H1 (cell line): ENCODE results near the gene ADRA2A. TPM values are rescaled to one million over a fixed set of nuclear protein-coding genes. Genes with fewer than 3 reads are reported as not detected.

Experiments
- CTCF ChIA-PET: fragments of 300-600 bp; sonication (Branson Sonifier 250); formaldehyde crosslinking; loops from one replicate; lab custom pipeline; 2021; ENCODE audit not compliant: partially characterized antibody; lab: Charles Lee
- POLR2A ChIA-PET: fragments of 300-600 bp; sonication (Branson Sonifier 250); formaldehyde crosslinking; loops from one replicate; lab custom pipeline; 2021; ENCODE audit warnings: inconsistent platforms; ENCODE audit not compliant: partially characterized antibody; lab: Charles Lee
- DNase-seq, 2 experiments: peaks; one replicate each; pipeline versions ENCODE4 v3.0.0 to v3.0.0-alpha.2; 2010 to 2022; ENCODE audit warnings: low spot score in 2 of 2, low read depth in 1 of 2, mixed read lengths in 1 of 2
- FAIRE-seq: peaks from 2 replicates; lab custom pipeline; 2011; peaks lifted over from hg19 to GRCh38; lab: Jason Lieb, UNC
- H2AFZ ChIP-seq: 2 replicates; pipeline ENCODE4 v1.8.1; 2012; ENCODE audit warnings: low read length, inconsistent platforms
- H2AK5ac ChIP-seq: 2 replicates; pipeline ENCODE4 v1.6.1; 2013; ENCODE audit warnings: low read depth, low read length
- H2BK120ac ChIP-seq: replicated peaks from 2 replicates; pipeline ENCODE3; 2013; ENCODE audit warnings: low read depth, low read length, inconsistent platforms
- H2BK12ac ChIP-seq: 2 replicates; pipeline ENCODE4 v1.6.1; 2013; ENCODE audit warnings: low read depth, low read length
- H2BK15ac ChIP-seq: 2 replicates; pipeline ENCODE4 v1.6.1; 2013; ENCODE audit warnings: low read length
- H2BK20ac ChIP-seq: 2 replicates; pipeline ENCODE4 v1.6.1; 2013; ENCODE audit warnings: low read length
- H2BK5ac ChIP-seq: 2 replicates; pipeline ENCODE4 v1.6.1; 2013; ENCODE audit warnings: low read depth, low read length
- H3K14ac ChIP-seq: 2 replicates; pipeline ENCODE4 v1.6.1; 2013; ENCODE audit warnings: inconsistent platforms; ENCODE audit not compliant: insufficient read length
- H3K18ac ChIP-seq: 2 replicates; pipeline ENCODE4 v1.6.1; 2013; ENCODE audit warnings: low read length; ENCODE audit errors: extremely low read depth
- H3K23ac ChIP-seq: 2 replicates; pipeline ENCODE4 v1.6.1; 2013; ENCODE audit warnings: inconsistent platforms; ENCODE audit not compliant: insufficient read length
- H3K23me2 ChIP-seq: 2 replicates; pipeline ENCODE4 v1.6.1; 2013; ENCODE audit warnings: low read depth, low read length
- H3K27ac ChIP-seq: 2 replicates; pipeline ENCODE4 v1.6.1; 2011; ENCODE audit warnings: low read depth, low read length, inconsistent platforms
- H3K27me3 ChIP-seq, 4 experiments: replicated peaks in 1 of 4; 1 replicate in 1 of 4; 2 replicates in 3 of 4; pipeline versions ENCODE4 v1.6.1 to v1.8.1; 2011 to 2013; ENCODE audit warnings: low read length in 3 of 4, mild to moderate bottlenecking in 3 of 4, inconsistent platforms in 2 of 4, mixed read lengths in 2 of 4, moderate library complexity in 1 of 4; ENCODE audit not compliant: control insufficient read depth in 3 of 4, insufficient read depth in 3 of 4; ENCODE audit errors: extremely low read depth in 1 of 4
- H3K36me3 ChIP-seq, 4 experiments: 2 replicates each; pipeline versions ENCODE4 v1.6.1 to v1.8.1; 2011 to 2013; ENCODE audit warnings: mild to moderate bottlenecking in 4 of 4, low read length in 3 of 4, moderate library complexity in 2 of 4, control low read depth in 1 of 4, inconsistent platforms in 1 of 4; ENCODE audit not compliant: insufficient read depth in 4 of 4, control insufficient read depth in 2 of 4
- H3K4ac ChIP-seq: replicated peaks from 2 replicates; pipeline ENCODE3; 2013; ENCODE audit warnings: low read length, low read depth, mixed read lengths, inconsistent platforms; ENCODE audit not compliant: insufficient read length
- H3K4me1 ChIP-seq, 4 experiments: replicated peaks in 1 of 4; 1 replicate in 1 of 4; 2 replicates in 3 of 4; pipeline versions ENCODE4 v1.6.1 to v1.8.1; 2011 to 2013; ENCODE audit warnings: low read length in 3 of 4, inconsistent platforms in 2 of 4, mixed read lengths in 1 of 4; ENCODE audit not compliant: insufficient read depth in 4 of 4, control insufficient read depth in 3 of 4
- H3K4me2 ChIP-seq, 2 experiments: 2 replicates each; pipeline versions ENCODE4 v1.6.1 to v1.8.1; 2011 to 2013; ENCODE audit warnings: low read depth in 2 of 2, low read length in 2 of 2, control low read depth in 1 of 2, inconsistent platforms in 1 of 2, mild to moderate bottlenecking in 1 of 2; ENCODE audit not compliant: insufficient read depth in 1 of 2
- H3K4me3 ChIP-seq, 4 experiments: fragments of 200-600, 300-600 bp in 1 of 4; sonication (generic), shearing (Covaris generic), sonication (Bioruptor Twin) in 1 of 4; 2 replicates each; pipeline versions ENCODE4 v1.5.1 to v1.8.1; 2011 to 2016; ENCODE audit warnings: low read length in 4 of 4, low read depth in 3 of 4, control low read depth in 2 of 4, inconsistent platforms in 2 of 4, mild to moderate bottlenecking in 2 of 4, mixed read lengths in 1 of 4, moderate library complexity in 1 of 4; ENCODE audit not compliant: insufficient read depth in 2 of 4; ENCODE audit errors: extremely low read depth in 1 of 4
- H3K56ac ChIP-seq: replicated peaks from 2 replicates; pipeline ENCODE3; 2013; ENCODE audit warnings: low read depth, mild to moderate bottlenecking, mixed read lengths, low read length, inconsistent platforms; ENCODE audit not compliant: insufficient read length
- H3K79me1 ChIP-seq: 2 replicates; pipeline ENCODE4 v1.6.1; 2013; ENCODE audit warnings: low read depth, low read length, control low read depth
- H3K79me2 ChIP-seq, 2 experiments: 2 replicates each; pipeline versions ENCODE4 v1.6.1 to v1.8.1; 2012 to 2013; ENCODE audit warnings: low read length in 2 of 2, mild to moderate bottlenecking in 2 of 2, inconsistent platforms in 1 of 2; ENCODE audit not compliant: insufficient read depth in 2 of 2, control insufficient read depth in 1 of 2
- H3K9ac ChIP-seq, 4 experiments: replicated peaks in 1 of 4; 1 replicate in 1 of 4; 2 replicates in 3 of 4; pipeline versions ENCODE4 v1.6.1 to v1.8.1; 2011 to 2013; ENCODE audit warnings: low read depth in 3 of 4, low read length in 3 of 4, control low read depth in 2 of 4, mild to moderate bottlenecking in 2 of 4, moderate library complexity in 2 of 4, inconsistent platforms in 1 of 4; ENCODE audit errors: extremely low read depth in 1 of 4
- H3K9me3 ChIP-seq, 2 experiments: 2 replicates each; pipeline versions ENCODE4 v1.6.1 to v1.8.1; 2012 to 2013; ENCODE audit warnings: mild to moderate bottlenecking in 2 of 2, moderate library complexity in 2 of 2, control low read depth in 1 of 2, inconsistent platforms in 1 of 2, low read depth in 1 of 2, low read length in 1 of 2, mixed read lengths in 1 of 2; ENCODE audit not compliant: insufficient read depth in 2 of 2
- H4K20me1 ChIP-seq, 2 experiments: replicated peaks in 1 of 2; 2 replicates each; pipeline versions ENCODE3 to v1.8.1; 2011 to 2013; ENCODE audit warnings: inconsistent platforms in 2 of 2, low read length in 2 of 2, mild to moderate bottlenecking in 1 of 2; ENCODE audit not compliant: insufficient read depth in 2 of 2, control insufficient read depth in 1 of 2
- H4K5ac ChIP-seq: 2 replicates; pipeline ENCODE4 v1.6.1; 2013; ENCODE audit warnings: low read length, low read depth, mixed read lengths, inconsistent platforms; ENCODE audit not compliant: insufficient read length
- H4K8ac ChIP-seq: 2 replicates; pipeline ENCODE4 v1.8.0; 2013; ENCODE audit warnings: mild to moderate bottlenecking, moderate library complexity, low read length, inconsistent platforms; ENCODE audit not compliant: insufficient read depth; ENCODE audit errors: extremely low read depth
- H4K91ac ChIP-seq: replicated peaks from 2 replicates; pipeline ENCODE3; 2013; ENCODE audit warnings: low read length, mixed read lengths, inconsistent platforms; ENCODE audit not compliant: insufficient read length
- BCL11A ChIP-seq, 2 experiments: IDR thresholded peaks; one replicate each; pipeline ENCODE4 v1.6.1; 2011; ENCODE audit warnings: low read depth in 2 of 2, low read length in 2 of 2, mild to moderate bottlenecking in 2 of 2
- CEBPB ChIP-seq: IDR thresholded peaks from 2 replicates; pipeline ENCODE4 v1.6.1; 2012; ENCODE audit warnings: low read depth, low read length
- EGR1 ChIP-seq: IDR thresholded peaks from 2 replicates; pipeline ENCODE4 v1.6.1; 2011; ENCODE audit warnings: low read depth, low read length, borderline replicate concordance
- GABPA ChIP-seq: IDR thresholded peaks from 2 replicates; pipeline ENCODE4 v1.6.1; 2011; ENCODE audit warnings: mild to moderate bottlenecking, low read length, moderate library complexity, borderline replicate concordance; ENCODE audit not compliant: insufficient read depth
- POLR2A ChIP-seq, 2 experiments: IDR thresholded peaks; 1 replicate in 1 of 2; 2 replicates in 1 of 2; pipeline ENCODE4 v1.6.1; 2011; ENCODE audit warnings: low read depth in 2 of 2, low read length in 2 of 2, mild to moderate bottlenecking in 2 of 2; ENCODE audit errors: control extremely low read depth in 1 of 2
- SAP30 ChIP-seq: fragments of 300-600 bp; sonication (generic); IDR thresholded peaks from 2 replicates; pipeline ENCODE4 v1.7.1; 2012; ENCODE audit warnings: low read length, moderate library complexity, mild to moderate bottlenecking, inconsistent platforms; ENCODE audit not compliant: insufficient read depth, insufficient replicate concordance
- SIRT6 ChIP-seq: IDR thresholded peaks from one replicate; pipeline ENCODE4 v1.7.1; 2012; ENCODE audit warnings: low read length, inconsistent platforms
- SP4 ChIP-seq: IDR thresholded peaks from 2 replicates; pipeline ENCODE4 v1.6.1; 2012; ENCODE audit warnings: low read length, inconsistent platforms
- TCF12 ChIP-seq: IDR thresholded peaks from 2 replicates; pipeline ENCODE4 v1.6.1; 2011; ENCODE audit warnings: low read depth, mild to moderate bottlenecking, low read length
- WGBS, 2 experiments: shearing (Covaris generic) in 1 of 2; methylation state at CpG; one replicate each; pipeline versions ENCODE4 v1.1.6 to v1.1.7; 2013 to 2015; ENCODE audit warnings: low lambda C conversion rate in 2 of 2, mixed read lengths in 2 of 2, inconsistent platforms in 1 of 2, low coverage in 1 of 2, missing lambda C conversion rate in 1 of 2; ENCODE audit not compliant: insufficient replicate concordance in 2 of 2, insufficient coverage in 1 of 2, insufficient read length in 1 of 2; ENCODE audit errors: extremely low coverage in 1 of 2, missing lambda C conversion rate in 1 of 2; 5-methylcytosine and 5-hydroxymethylcytosine counted together
- polyA plus RNA-seq, 7 experiments: library from polyadenylated mRNA; depleted of rRNA in 3 of 7; stranded (reverse) in 5 of 7; unstranded in 2 of 7; fragments of >200 nt in 5 of 7; fragments of 200-250 nt in 2 of 7; gene quantifications; 1 replicate in 5 of 7; 2 replicates in 1 of 7; 4 replicates in 1 of 7; pipeline versions ENCODE4 v1.2.1 to v1.2.3, GENCODE V29; 2011 to 2013; ENCODE audit warnings: missing spikeins in 2 of 7, mixed read lengths in 2 of 7
- total RNA-seq: library from RNA; stranded (reverse); fragmentation: NEBNext Ultra II Directional; extraction: Animal tissue kit (Norgen Biotek cat#: 25700); gene quantifications from 2 replicates; pipeline ENCODE4 v1.2.1, GENCODE V29; 2021
- TF ChIP-seq, protein P1 (sequence below): IDR thresholded peaks from 2 replicates; pipeline ENCODE4 v1.6.1; 2012; ENCODE audit warnings: inconsistent platforms
- TF ChIP-seq, protein P2 (sequence below), 3 experiments: IDR thresholded peaks; 1 replicate in 2 of 3; 2 replicates in 1 of 3; pipeline versions ENCODE4 v1.5.1 to v1.6.1; 2011; ENCODE audit warnings: low read length in 3 of 3, mild to moderate bottlenecking in 3 of 3, inconsistent platforms in 2 of 3, low read depth in 1 of 3, moderate library complexity in 1 of 3; ENCODE audit not compliant: insufficient read depth in 1 of 3; ENCODE audit errors: control extremely low read depth in 1 of 3

The ADRA2A gene
- total and polyA plus RNA-seq, 2 of the 8 experiments (the other 6 are each of a cell fraction or from before 2014, with no cell fraction given), result 5.9 to 6.2 TPM

DNA sequence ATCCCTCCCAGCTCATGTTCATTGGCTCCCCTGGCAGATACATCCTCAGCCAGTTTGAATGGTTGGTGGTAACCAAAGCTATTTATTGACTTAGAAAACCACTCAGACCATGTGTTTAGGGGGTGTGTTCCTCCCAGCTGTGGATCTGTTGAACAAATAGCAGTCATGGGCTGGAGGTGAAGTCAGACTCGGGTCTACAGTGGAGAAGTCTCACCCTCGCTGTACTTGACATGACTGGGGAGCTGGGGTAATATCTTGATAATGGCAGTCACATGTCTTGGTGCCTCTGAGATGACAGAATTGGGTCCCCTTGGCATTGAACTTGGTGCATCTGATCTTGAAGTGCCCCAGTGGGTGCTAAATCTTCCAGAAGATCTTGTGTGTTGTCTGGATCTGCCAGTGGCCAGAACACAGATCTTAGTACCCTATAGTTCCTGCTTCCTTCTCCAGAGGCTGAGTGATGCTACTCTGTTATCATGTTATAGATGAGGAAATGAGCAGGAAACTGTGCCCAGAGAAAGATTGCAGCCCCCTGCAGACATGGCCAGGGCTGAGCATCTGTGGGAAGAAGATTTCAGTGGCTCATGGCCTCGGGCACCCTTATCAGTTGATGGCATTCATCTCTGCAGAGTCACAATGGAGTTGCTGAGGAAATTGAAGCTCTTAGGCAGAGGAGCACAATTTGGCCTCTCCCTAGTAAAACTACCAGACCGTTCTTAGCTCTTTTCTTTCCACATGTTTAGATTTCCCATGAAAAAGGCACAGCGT is 50.4 kb downstream of the ADRA2A start:
- Histone ChIP-seq H3K4me3 (no peak overlapping the region), H4K8ac (no peak overlapping the region), H4K5ac (no peak overlapping the region), H3K9ac (no peak overlapping the region), H3K27ac (no peak overlapping the region), H2BK12ac (no peak overlapping the region), H2BK120ac (no peak overlapping the region), H2BK15ac (no peak overlapping the region), H3K18ac (no peak overlapping the region), H3K36me3 (no peaks in the 10 kb centered on the region), H3K79me1 (no peaks in the 10 kb centered on the region), H2AFZ (no peak overlapping the region), H3K4ac (no peak overlapping the region), H2BK20ac (no peak overlapping the region), H2AK5ac (no peak overlapping the region), H4K20me1 (no peaks in the 10 kb centered on the region), H3K4me2 (no peak overlapping the region), H4K91ac (no peak overlapping the region), H3K9me3 (no peaks in the 10 kb centered on the region), H3K56ac (no peak overlapping the region), H2BK5ac (no peak overlapping the region), H3K4me1 (peaks cover 2 to 14% (median 8%) of the 10 kb centered on the region in 4 experiments; a peak in 6 of 7 replicates), H3K79me2 (no peaks in the 10 kb centered on the region), H3K23me2 (no peaks in the 10 kb centered on the region), H3K27me3 (no peaks in the 10 kb centered on the region), H3K23ac (no peak overlapping the region), H3K14ac (no peak overlapping the region)
- 91% methylated on average over 5 of the region's 5 CpGs; no CpG with 5 or more reads in 1 of the 2 experiments for WGBS, 2 experiments
- CTCF ChIA-PET, result interaction anchor here (0.6 to 1.3 kb wide), 3 partner anchors 18 to 151 kb away, joined by 3 read pairs; no protein-coding TSS in a partner anchor
- DNase-seq, result no peak
- POLR2A ChIA-PET, result no interaction called here
- FAIRE-seq, result no peak
- TF ChIP-seq TCF12, result no peak
- TF ChIP-seq SIRT6, result no peak
- no peak for TF ChIP-seq POLR2A (IDR thresholded peaks at IDR 0.05; ENCODE audit: control extremely low read depth in 1 of 2, low read depth in 2 of 2, low read length in 2 of 2)
- no peak for TF ChIP-seq SP4
- TF ChIP-seq, protein P1, sequence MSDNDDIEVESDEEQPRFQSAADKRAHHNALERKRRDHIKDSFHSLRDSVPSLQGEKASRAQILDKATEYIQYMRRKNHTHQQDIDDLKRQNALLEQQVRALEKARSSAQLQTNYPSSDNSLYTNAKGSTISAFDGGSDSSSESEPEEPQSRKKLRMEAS, result no peak
- TF ChIP-seq GABPA, result no peak
- TF ChIP-seq, protein P2, sequence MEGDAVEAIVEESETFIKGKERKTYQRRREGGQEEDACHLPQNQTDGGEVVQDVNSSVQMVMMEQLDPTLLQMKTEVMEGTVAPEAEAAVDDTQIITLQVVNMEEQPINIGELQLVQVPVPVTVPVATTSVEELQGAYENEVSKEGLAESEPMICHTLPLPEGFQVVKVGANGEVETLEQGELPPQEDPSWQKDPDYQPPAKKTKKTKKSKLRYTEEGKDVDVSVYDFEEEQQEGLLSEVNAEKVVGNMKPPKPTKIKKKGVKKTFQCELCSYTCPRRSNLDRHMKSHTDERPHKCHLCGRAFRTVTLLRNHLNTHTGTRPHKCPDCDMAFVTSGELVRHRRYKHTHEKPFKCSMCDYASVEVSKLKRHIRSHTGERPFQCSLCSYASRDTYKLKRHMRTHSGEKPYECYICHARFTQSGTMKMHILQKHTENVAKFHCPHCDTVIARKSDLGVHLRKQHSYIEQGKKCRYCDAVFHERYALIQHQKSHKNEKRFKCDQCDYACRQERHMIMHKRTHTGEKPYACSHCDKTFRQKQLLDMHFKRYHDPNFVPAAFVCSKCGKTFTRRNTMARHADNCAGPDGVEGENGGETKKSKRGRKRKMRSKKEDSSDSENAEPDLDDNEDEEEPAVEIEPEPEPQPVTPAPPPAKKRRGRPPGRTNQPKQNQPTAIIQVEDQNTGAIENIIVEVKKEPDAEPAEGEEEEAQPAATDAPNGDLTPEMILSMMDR (IDR thresholded peaks at IDR 0.05; ENCODE audit: control extremely low read depth in 1 of 3, insufficient read depth in 1 of 3, low read depth in 1 of 3, low read length in 3 of 3), result no peak
- TF ChIP-seq CEBPB, result no peak
- no peak for TF ChIP-seq SAP30
- TF ChIP-seq BCL11A (IDR thresholded peaks at IDR 0.05; ENCODE audit: low read depth in 2 of 2, low read length in 2 of 2), result no peak
- TF ChIP-seq EGR1, result no peak
